H9 (cell line): Measurements from ENCODE around the gene KAT6B. TPM values are rescaled to one million over a fixed set of nuclear protein-coding genes. Genes with fewer than 3 reads are reported as not detected.
A peak's percentile ranks its signal among the peaks of the same experiment; 100 is the strongest.

Experiments
- DNase-seq: peaks from one replicate; pipeline ENCODE4 v3.0.0-alpha.2; 2017
- H2AFZ ChIP-seq: one replicate; pipeline ENCODE4 v1.6.1; 2013; ENCODE audit warnings: mild to moderate bottlenecking, low read length, control low read depth, moderate library complexity
- H2AK5ac ChIP-seq: 2 replicates; pipeline ENCODE4 v1.6.1; 2013; ENCODE audit warnings: low read length, control low read depth, mixed read lengths; ENCODE audit not compliant: insufficient read length
- H2BK120ac ChIP-seq: one replicate; pipeline ENCODE4 v1.6.1; 2013; ENCODE audit warnings: low read depth, mild to moderate bottlenecking, low read length, control low read depth, inconsistent platforms; ENCODE audit not compliant: poor library complexity, severe bottlenecking
- H2BK12ac ChIP-seq: 2 replicates; pipeline ENCODE4 v1.6.1; 2013; ENCODE audit warnings: low read length, control low read depth, mixed read lengths, low read depth; ENCODE audit not compliant: insufficient read length
- H2BK15ac ChIP-seq: 2 replicates; pipeline ENCODE4 v1.6.1; 2013; ENCODE audit warnings: low read depth, low read length, control low read depth
- H2BK20ac ChIP-seq: one replicate; pipeline ENCODE4 v1.6.1; 2013; ENCODE audit warnings: low read depth, mild to moderate bottlenecking, low read length, control low read depth, inconsistent platforms; ENCODE audit not compliant: poor library complexity, severe bottlenecking
- H2BK5ac ChIP-seq: 2 replicates; pipeline ENCODE4 v1.6.1; 2013; ENCODE audit warnings: low read length, control low read depth, mixed read lengths; ENCODE audit not compliant: insufficient read length
- H3K14ac ChIP-seq: 2 replicates; pipeline ENCODE4 v1.6.1; 2013; ENCODE audit warnings: low read length, control low read depth; ENCODE audit not compliant: insufficient read depth
- H3K18ac ChIP-seq: 2 replicates; pipeline ENCODE4 v1.6.1; 2013; ENCODE audit warnings: low read depth, mild to moderate bottlenecking, mixed read lengths, low read length, control low read depth; ENCODE audit not compliant: insufficient read length
- H3K23ac ChIP-seq: 2 replicates; pipeline ENCODE4 v1.6.1; 2013; ENCODE audit warnings: low read length, control low read depth, mixed read lengths, low read depth; ENCODE audit not compliant: insufficient read length
- H3K23me2 ChIP-seq: 2 replicates; pipeline ENCODE4 v1.6.1; 2013; ENCODE audit warnings: low read depth, mild to moderate bottlenecking, mixed read lengths, low read length, control low read depth; ENCODE audit not compliant: insufficient read length, poor library complexity, severe bottlenecking
- H3K27ac ChIP-seq: 2 replicates; pipeline ENCODE4 v1.5.1; 2013; ENCODE audit warnings: low read length, control low read depth, mixed read lengths, low read depth; ENCODE audit not compliant: insufficient read length
- H3K27me3 ChIP-seq: 2 replicates; pipeline ENCODE4 v1.6.1; 2013; ENCODE audit warnings: low read length, control low read depth, inconsistent platforms; ENCODE audit not compliant: insufficient read depth
- H3K4ac ChIP-seq: 2 replicates; pipeline ENCODE4 v1.6.1; 2013; ENCODE audit warnings: low read depth, mild to moderate bottlenecking, control low read depth, inconsistent platforms, low read length, moderate library complexity
- H3K4me1 ChIP-seq: 2 replicates; pipeline ENCODE4 v1.6.1; 2013; ENCODE audit warnings: low read length, control low read depth, inconsistent platforms; ENCODE audit not compliant: insufficient read depth
- H3K4me2 ChIP-seq: 2 replicates; pipeline ENCODE4 v1.6.1; 2013; ENCODE audit warnings: low read length, control low read depth, mixed read lengths; ENCODE audit not compliant: insufficient read length, insufficient read depth
- H3K56ac ChIP-seq: 2 replicates; pipeline ENCODE4 v1.6.1; 2013; ENCODE audit warnings: low read depth, mild to moderate bottlenecking, mixed read lengths, low read length, control low read depth; ENCODE audit not compliant: insufficient read length
- H3K79me1 ChIP-seq: 2 replicates; pipeline ENCODE4 v1.6.1; 2013; ENCODE audit warnings: low read depth, mild to moderate bottlenecking, moderate library complexity, low read length, control low read depth, inconsistent platforms; ENCODE audit not compliant: insufficient read depth, poor library complexity, severe bottlenecking
- H3K79me2 ChIP-seq: 2 replicates; pipeline ENCODE4 v1.6.1; 2013; ENCODE audit warnings: low read length, control low read depth, inconsistent platforms; ENCODE audit not compliant: insufficient read depth
- H3K9ac ChIP-seq: 2 replicates; pipeline ENCODE4 v1.6.1; 2013; ENCODE audit warnings: low read length, control low read depth, mixed read lengths; ENCODE audit not compliant: insufficient read length; ENCODE audit errors: extremely low read depth
- H3K9me3 ChIP-seq: one replicate; pipeline ENCODE4 v1.6.1; 2013; ENCODE audit warnings: low read depth, low read length, inconsistent platforms; ENCODE audit not compliant: control insufficient read depth
- H3T11ph ChIP-seq: one replicate; pipeline ENCODE4 v1.6.1; 2013; ENCODE audit warnings: mild to moderate bottlenecking, low read length, control low read depth, inconsistent platforms
- H4K20me1 ChIP-seq: one replicate; pipeline ENCODE4 v1.6.1; 2013; ENCODE audit not compliant: control insufficient read depth, insufficient read length, insufficient read depth
- H4K5ac ChIP-seq: 2 replicates; pipeline ENCODE4 v1.6.1; 2013; ENCODE audit warnings: low read depth, mild to moderate bottlenecking, mixed read lengths, low read length, control low read depth; ENCODE audit not compliant: insufficient read length
- H4K8ac ChIP-seq: replicated peaks from 2 replicates; pipeline ENCODE4 v1.6.1; 2013; ENCODE audit warnings: low read length, control low read depth, mixed read lengths, low read depth; ENCODE audit not compliant: insufficient read length
- H4K91ac ChIP-seq: 2 replicates; pipeline ENCODE4 v1.6.1; 2013; ENCODE audit warnings: low read depth, mild to moderate bottlenecking, moderate library complexity, mixed read lengths, low read length, control low read depth; ENCODE audit not compliant: insufficient read length
- H3K27ac Mint-ChIP-seq, 3 experiments: 2 replicates in 2 of 3; 3 replicates in 1 of 3; pipeline ENCODE4 v1.8.0; 2020 to 2021; ENCODE audit warnings: mixed read lengths in 3 of 3, mild to moderate bottlenecking in 1 of 3, moderate library complexity in 1 of 3
- H3K27me3 Mint-ChIP-seq: 2 replicates; pipeline ENCODE4 v1.8.0; 2021; ENCODE audit warnings: low read depth, mild to moderate bottlenecking, moderate library complexity, mixed read lengths
- H3K36me3 Mint-ChIP-seq, 3 experiments: 2 replicates in 2 of 3; 3 replicates in 1 of 3; pipeline ENCODE4 v1.8.0; 2020 to 2021; ENCODE audit warnings: low read depth in 3 of 3, mixed read lengths in 3 of 3; ENCODE audit not compliant: insufficient read depth in 1 of 3
- H3K4me1 Mint-ChIP-seq, 2 experiments: 2 replicates each; pipeline ENCODE4 v1.8.0; 2020; ENCODE audit warnings: mixed read lengths in 2 of 2
- H3K4me3 Mint-ChIP-seq, 2 experiments: 2 replicates in 1 of 2; 3 replicates in 1 of 2; pipeline ENCODE4 v1.8.0; 2020 to 2021; ENCODE audit warnings: mild to moderate bottlenecking in 2 of 2, mixed read lengths in 2 of 2, moderate library complexity in 1 of 2
- H3K9me3 Mint-ChIP-seq, 2 experiments: 2 replicates in 1 of 2; 3 replicates in 1 of 2; pipeline ENCODE4 v1.8.0; 2020; ENCODE audit warnings: mild to moderate bottlenecking in 2 of 2, mixed read lengths in 2 of 2, moderate library complexity in 1 of 2
- WGBS: extraction: QIAGEN DNeasy Blood & Tissue Kit; methylation state at CpG from one replicate; pipeline ENCODE4 v1.1.7; 2013; ENCODE audit warnings: missing lambda C conversion rate, low lambda C conversion rate, mixed read lengths; ENCODE audit not compliant: insufficient read length; ENCODE audit errors: extremely low coverage; 5-methylcytosine and 5-hydroxymethylcytosine counted together
- total RNA-seq: library from RNA; stranded (reverse); gene quantifications from 2 replicates; pipeline ENCODE4 v1.2.1, GENCODE V29; 2021
- TF ChIP-seq, protein P1 (sequence below): fragments of 200-600 bp; sonication (generic); conservative IDR thresholded peaks from 3 replicates; pipeline ENCODE4 v1.8.0; 2021; ENCODE audit warnings: antibody characterized with exemption, mild to moderate bottlenecking

The KAT6B gene
- total RNA-seq, 1 experiment from 2014 or later, result 34.2 TPM

DNA sequence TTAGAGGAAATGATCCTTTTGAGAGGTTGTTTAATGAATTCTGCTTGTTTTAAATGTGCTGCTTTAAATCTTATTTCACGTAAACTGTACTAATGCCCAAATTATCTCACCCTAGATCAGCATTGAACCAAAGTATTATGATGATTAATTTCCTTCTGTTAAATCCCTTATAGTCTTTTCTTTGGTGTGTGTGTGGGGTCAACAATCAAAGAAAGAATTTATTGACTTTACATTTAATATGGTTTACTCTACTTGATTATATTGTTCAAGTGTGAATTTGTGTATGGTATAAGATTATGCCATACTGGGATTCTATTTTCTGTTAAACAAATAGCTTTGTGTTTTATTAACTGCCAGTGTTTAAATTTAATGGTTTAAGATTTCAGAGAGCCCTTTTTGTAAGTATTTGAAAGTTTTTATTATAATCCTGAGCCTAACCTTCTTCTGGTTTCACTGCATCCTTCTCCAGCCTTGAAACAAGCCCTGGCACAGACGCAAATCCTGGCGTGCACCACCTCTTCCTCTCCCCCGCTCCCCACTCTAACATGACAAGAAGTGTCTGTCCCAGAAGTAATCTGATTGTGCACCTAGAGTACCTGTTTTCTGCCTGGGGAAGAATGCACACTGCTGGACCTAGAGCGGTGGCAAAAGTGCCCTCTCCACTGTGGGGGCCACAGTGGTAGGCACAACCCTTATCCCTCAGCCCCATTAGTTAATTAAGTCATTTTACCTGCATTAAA lies 70.6 kb downstream of the KAT6B start:
- TF ChIP-seq, protein P1, sequence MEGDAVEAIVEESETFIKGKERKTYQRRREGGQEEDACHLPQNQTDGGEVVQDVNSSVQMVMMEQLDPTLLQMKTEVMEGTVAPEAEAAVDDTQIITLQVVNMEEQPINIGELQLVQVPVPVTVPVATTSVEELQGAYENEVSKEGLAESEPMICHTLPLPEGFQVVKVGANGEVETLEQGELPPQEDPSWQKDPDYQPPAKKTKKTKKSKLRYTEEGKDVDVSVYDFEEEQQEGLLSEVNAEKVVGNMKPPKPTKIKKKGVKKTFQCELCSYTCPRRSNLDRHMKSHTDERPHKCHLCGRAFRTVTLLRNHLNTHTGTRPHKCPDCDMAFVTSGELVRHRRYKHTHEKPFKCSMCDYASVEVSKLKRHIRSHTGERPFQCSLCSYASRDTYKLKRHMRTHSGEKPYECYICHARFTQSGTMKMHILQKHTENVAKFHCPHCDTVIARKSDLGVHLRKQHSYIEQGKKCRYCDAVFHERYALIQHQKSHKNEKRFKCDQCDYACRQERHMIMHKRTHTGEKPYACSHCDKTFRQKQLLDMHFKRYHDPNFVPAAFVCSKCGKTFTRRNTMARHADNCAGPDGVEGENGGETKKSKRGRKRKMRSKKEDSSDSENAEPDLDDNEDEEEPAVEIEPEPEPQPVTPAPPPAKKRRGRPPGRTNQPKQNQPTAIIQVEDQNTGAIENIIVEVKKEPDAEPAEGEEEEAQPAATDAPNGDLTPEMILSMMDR, result no peak
- H3K27ac Mint-ChIP-seq, result peak overlapping the region in 2 of 3 experiments; percentile 41 to 89; a peak in 4 of 7 replicates
- Histone ChIP-seq H4K5ac (no peak overlapping the region), H3K4me1 (no peaks in the 10 kb centered on the region), H2BK15ac (no peak overlapping the region), H2BK20ac (no peak overlapping the region), H3K79me2 (no peaks in the 10 kb centered on the region), H4K91ac (no peak overlapping the region), H3K56ac (no peak overlapping the region), H3K27ac (no peak overlapping the region), H2AFZ (no peak overlapping the region), H3K4ac (no peak overlapping the region), H3K9me3 (no peaks in the 10 kb centered on the region), H3K14ac (no peak overlapping the region), H3K23me2 (no peaks in the 10 kb centered on the region), H3K4me2 (no peak overlapping the region), H3K18ac (no peak overlapping the region), H3T11ph (no peak overlapping the region), H3K27me3 (no peaks in the 10 kb centered on the region), H3K79me1 (no peaks in the 10 kb centered on the region), H2BK5ac (no peak overlapping the region), H2BK12ac (no peak overlapping the region), H3K23ac (no peak overlapping the region), H4K20me1 (no peaks in the 10 kb centered on the region), H4K8ac (no peak overlapping the region), H2AK5ac (no peak overlapping the region), H2BK120ac (no peak overlapping the region), H3K9ac (no peak overlapping the region)
- no peaks in the 10 kb centered on the region for H3K9me3 Mint-ChIP-seq
- no peak overlapping the region for H3K4me3 Mint-ChIP-seq
- no peaks in the 10 kb centered on the region; the same call in 1 of the 2 replicates for H3K27me3 Mint-ChIP-seq
- H3K36me3 Mint-ChIP-seq, result no peaks in the 10 kb centered on the region
- DNase-seq, result no peak
- WGBS, result no CpG with 5 or more reads among the region's 5 CpGs
- H3K4me1 Mint-ChIP-seq, result peaks cover 10 to 13% of the 10 kb centered on the region in 2 experiments; a peak in 3 of 4 replicates
